ENCODE measurements around the gene EIPR1. TPM values are rescaled to one million over a fixed set of nuclear protein-coding genes. Genes with fewer than 3 reads are reported as not detected.

EIPR1 gene
- total and polyA plus RNA-seq, 4 donors = 12.0 to 26.8 (median 23.4) TPM

GRCh38 chr2:3390041-3390440 lies 12.4 kb upstream of the EIPR1 start:
- H3K36me3 ChIP-seq (ENCODE audit: control insufficient read depth in 4 of 4, insufficient read depth in 4 of 4, low read length in 4 of 4) = peaks cover 19 to 31% (median 26%) of the 10 kb centered on the region in 4 donors

GRCh38 chr2:3389193-3389592 lies 11.6 kb upstream of the EIPR1 start:
- no peak overlapping the region for H3K27ac ChIP-seq (ENCODE audit: low read depth in 1 of 2, low read length in 1 of 2)
- 98 to 99% methylated on average over 29 of the region's 29 CpGs for WGBS, 2 donors
- TF ChIP-seq CTCF (IDR thresholded peaks at IDR 0.05; ENCODE audit: control extremely low read depth, extremely low read depth) = no peak
- ATAC-seq (ENCODE audit: insufficient read depth, low FRiP score) (no peak), DNase-seq (no peak)
- no peak overlapping the region for H3K9ac ChIP-seq (ENCODE audit: insufficient read depth in 1 of 2, low read length in 2 of 2)
- H3K4me1 ChIP-seq (ENCODE audit: control insufficient read depth in 5 of 5, insufficient read depth in 5 of 5, low read length in 5 of 5) = peaks cover 0 to 2% (median 0%) of the 10 kb centered on the region in 5 donors
- H3K36me3 ChIP-seq (ENCODE audit: control insufficient read depth in 4 of 4, insufficient read depth in 4 of 4, low read length in 4 of 4) = peaks cover 19 to 31% (median 25%) of the 10 kb centered on the region in 4 donors
- peaks cover 0 to 2% (median 0%) of the 10 kb centered on the region in 4 donors for H3K9me3 ChIP-seq (ENCODE audit: control insufficient read depth in 4 of 4, insufficient read depth in 3 of 4, low read length in 3 of 4)
- no peak overlapping the region for H3K4me3 ChIP-seq
- no peaks in the 10 kb centered on the region for H3K27me3 ChIP-seq (ENCODE audit: control insufficient read depth in 3 of 3, insufficient read depth in 3 of 3, low read length in 2 of 3)

More at GRCh38 chr2:3390041-3390440, 12.4 kb upstream of the EIPR1 start:
- Histone ChIP-seq H3K9ac (ENCODE audit: insufficient read depth in 1 of 2, low read length in 2 of 2) (no peak overlapping the region), H3K4me1 (ENCODE audit: control insufficient read depth in 5 of 5, insufficient read depth in 5 of 5, low read length in 5 of 5) (peaks cover 0 to 2% (median 0%) of the 10 kb centered on the region in 5 donors), H3K27me3 (ENCODE audit: control insufficient read depth in 3 of 3, insufficient read depth in 3 of 3, low read length in 2 of 3) (no peaks in the 10 kb centered on the region), H3K4me3 (no peak overlapping the region), H3K27ac (ENCODE audit: low read depth in 1 of 2, low read length in 1 of 2) (no peak overlapping the region), H3K9me3 (ENCODE audit: control insufficient read depth in 4 of 4, insufficient read depth in 3 of 4, low read length in 3 of 4) (peaks cover 0 to 2% (median 0%) of the 10 kb centered on the region in 4 donors)
- ATAC-seq (ENCODE audit: insufficient read depth, low FRiP score) = no peak
- WGBS, 2 donors = 94 to 96% methylated on average over 8 of the region's 8 CpGs
- no peak for DNase-seq
- no peak for TF ChIP-seq CTCF (IDR thresholded peaks at IDR 0.05; ENCODE audit: control extremely low read depth, extremely low read depth)

- no peak for TF ChIP-seq CTCF (IDR thresholded peaks at IDR 0.05; ENCODE audit: control extremely low read depth, extremely low read depth)
- no peak overlapping the region for H3K4me3 ChIP-seq
- peaks cover 0 to 2% (median 0%) of the 10 kb centered on the region in 5 donors for H3K4me1 ChIP-seq (ENCODE audit: control insufficient read depth in 5 of 5, insufficient read depth in 5 of 5, low read length in 5 of 5)
- H3K36me3 ChIP-seq (ENCODE audit: control insufficient read depth in 4 of 4, insufficient read depth in 4 of 4, low read length in 4 of 4) = peaks cover 14 to 31% (median 25%) of the 10 kb centered on the region in 4 donors
- no peaks in the 10 kb centered on the region for H3K9me3 ChIP-seq (ENCODE audit: control insufficient read depth in 4 of 4, insufficient read depth in 3 of 4, low read length in 3 of 4)
- no peaks in the 10 kb centered on the region for H3K27me3 ChIP-seq (ENCODE audit: control insufficient read depth in 3 of 3, insufficient read depth in 3 of 3, low read length in 2 of 3)
- ATAC-seq (ENCODE audit: insufficient read depth, low FRiP score) (no peak), DNase-seq (no peak)
- no peak overlapping the region for H3K27ac ChIP-seq (ENCODE audit: low read depth in 1 of 2, low read length in 1 of 2)
- 98% methylated on average over 31 of the region's 31 CpGs for WGBS, 2 donors
- H3K9ac ChIP-seq (ENCODE audit: insufficient read depth in 1 of 2, low read length in 2 of 2) = no peak overlapping the region
Observed at GRCh38 chr2:3388412-3388738, 10.8 kb upstream of the EIPR1 start.
